Right atrium auricular region (tissue), 2 donors: ENCODE measurements around the gene PNO1. TPM values are rescaled to one million over a fixed set of nuclear protein-coding genes. Genes with fewer than 3 reads are reported as not detected.
"Not testable (repeated sequence)": the region's sequence is repeated elsewhere in the genome, so short reads cannot be mapped to it uniquely, and the experiment has no call there.

Experiments used
- DNase-seq: peaks from one replicate; pipeline ENCODE4 v3.0.0-alpha.2; 2019; ENCODE audit warnings: low spot score
- H3K27ac ChIP-seq, 2 donors: fragments of 200-600 bp; sonication (generic); 1 replicate in 1 of 2; 2 replicates in 1 of 2; pipeline ENCODE4 v1.5.1; 2016 to 2019
- H3K27me3 ChIP-seq, 2 donors: fragments of 200-600 bp; sonication (generic); one replicate each; pipeline versions ENCODE4 v1.5.1 to v1.6.0; 2017 to 2019
- H3K36me3 ChIP-seq: fragments of 200-600 bp; sonication (generic); one replicate; pipeline ENCODE4 v1.5.1; 2016
- H3K4me1 ChIP-seq, 2 donors: fragments of 200-600 bp; sonication (generic); one replicate each; pipeline versions ENCODE4 v1.5.1 to v1.6.0; 2017 to 2019
- H3K4me3 ChIP-seq, 2 donors: fragments of 200-600 bp; sonication (generic); 1 replicate in 1 of 2; 2 replicates in 1 of 2; pipeline ENCODE4 v1.5.1; 2017 to 2019; ENCODE audit warnings: mild to moderate bottlenecking in 1 of 2, moderate library complexity in 1 of 2
- H3K9me3 ChIP-seq, 2 donors: fragments of 200-600 bp; sonication (generic); one replicate each; pipeline ENCODE4 v1.5.1; 2019
- CTCF ChIP-seq, 2 donors: fragments of 200-600 bp; sonication (generic); IDR thresholded peaks; one replicate each; pipeline ENCODE4 v1.5.1; 2019; ENCODE audit warnings: antibody characterized with exemption in 2 of 2
- total RNA-seq, 2 donors: library from RNA; depleted of rRNA; stranded (reverse); fragments of >200 nt; gene quantifications; one replicate each; pipeline ENCODE4 v1.1.0, GENCODE V29; 2016

PNO1 gene
- total RNA-seq, result 10 to 100 TPM in 1 of 2 donors, 1 to 10 TPM in 1; 8.7 to 12.0 TPM

GRCh38 chr2:68157402-68158133 lies at the start of gene PNO1:
Gene PNO1, plus strand, starts transcription at chr2:68157888. Its CDS starts 47 bp downstream, at chr2:68157935.
- peak within 1 kb of the TSS; percentile 74 to 78 for H3K4me3 ChIP-seq
- peak; percentile 96 for DNase-seq
- peaks cover 0 to 42% of the 10 kb centered on the region in 2 donors for H3K4me1 ChIP-seq
- peak within 1 kb of the TSS; percentile 89 to 92 for H3K27ac ChIP-seq
- H3K9me3 ChIP-seq, result no peaks in the 10 kb centered on the region
- TF ChIP-seq CTCF (IDR thresholded peaks at IDR 0.05), result no peak
- H3K36me3 ChIP-seq, result peaks cover 26% of the 10 kb centered on the region
- no peaks in the 10 kb centered on the region for H3K27me3 ChIP-seq

- H3K27me3 ChIP-seq, result no peaks in the 10 kb centered on the region
- no peak for DNase-seq
- no peak overlapping the region for H3K27ac ChIP-seq
- no peak overlapping the region for H3K4me3 ChIP-seq
- H3K36me3 ChIP-seq, result no peaks in the 10 kb centered on the region
- H3K4me1 ChIP-seq, result no peaks in the 10 kb centered on the region
- no peak for TF ChIP-seq CTCF (IDR thresholded peaks at IDR 0.05)
- no peaks in the 10 kb centered on the region for H3K9me3 ChIP-seq
These were observed 49.6 kb upstream of the PNO1 start for GRCh38 chr2:68108120-68108519.

GRCh38 chr2:68110102-68110501 lies 47.6 kb upstream of the PNO1 start:
- no peak for TF ChIP-seq CTCF (IDR thresholded peaks at IDR 0.05)

GRCh38 chr2:68115965-68116364 lies 41.7 kb upstream of the PNO1 start:
- Histone ChIP-seq H3K4me1 (peaks cover 0 to 4% of the 10 kb centered on the region in 2 donors), H3K27me3 (no peaks in the 10 kb centered on the region), H3K27ac (no peak overlapping the region), H3K9me3 (no peaks in the 10 kb centered on the region), H3K36me3 (no peaks in the 10 kb centered on the region), H3K4me3 (no peak overlapping the region)
- no peak for TF ChIP-seq CTCF (IDR thresholded peaks at IDR 0.05)
- no peak for DNase-seq

More at GRCh38 chr2:68110102-68110501, 47.6 kb upstream of the PNO1 start:
- no peaks in the 10 kb centered on the region for H3K9me3 ChIP-seq
- H3K36me3 ChIP-seq, result no peaks in the 10 kb centered on the region
- no peak overlapping the region for H3K27ac ChIP-seq
- H3K4me1 ChIP-seq, result no peaks in the 10 kb centered on the region
- no peak overlapping the region for H3K4me3 ChIP-seq
- no peaks in the 10 kb centered on the region for H3K27me3 ChIP-seq
- no peak for DNase-seq

GRCh38 chr2:68117922-68118321 lies 39.8 kb upstream of the PNO1 start:
- not testable (repeated sequence) for DNase-seq, H3K36me3 ChIP-seq, H3K27me3 ChIP-seq, H3K27ac ChIP-seq, H3K9me3 ChIP-seq, H3K4me3 ChIP-seq
- H3K4me1 ChIP-seq, result peaks cover 0 to 12% of the 10 kb centered on the region in 2 donors

GRCh38 chr2:68118816-68119215 lies 38.9 kb upstream of the PNO1 start:
- no peak overlapping the region for H3K27ac ChIP-seq
- H3K27me3 ChIP-seq, result no peaks in the 10 kb centered on the region
- no peak overlapping the region for H3K4me3 ChIP-seq
- H3K9me3 ChIP-seq, result no peaks in the 10 kb centered on the region
- no peaks in the 10 kb centered on the region for H3K36me3 ChIP-seq
- no peak for TF ChIP-seq CTCF (IDR thresholded peaks at IDR 0.05)
- H3K4me1 ChIP-seq, result peaks cover 0 to 12% of the 10 kb centered on the region in 2 donors
- DNase-seq, result no peak
